Activated T-cell treated with anti-CD3 and anti-CD28 coated beads, Interleukin-2, amount 50 U/mL, for 24 hours (primary cell): ENCODE results near the gene WDR86.

Experiments used
- DNase-seq: peaks from one replicate; pipeline ENCODE4 v3.0.0-alpha.2; 2020
- H3K27ac Mint-ChIP-seq: 2 replicates; pipeline ENCODE4 v1.8.0; 2020; ENCODE audit warnings: mild to moderate bottlenecking, mixed read lengths
- H3K27me3 Mint-ChIP-seq: 2 replicates; pipeline ENCODE4 v1.8.0; 2020; ENCODE audit warnings: mixed read lengths
- H3K36me3 Mint-ChIP-seq: 2 replicates; pipeline ENCODE4 v1.8.0; 2020; ENCODE audit warnings: low read depth, mixed read lengths
- H3K4me1 Mint-ChIP-seq: 2 replicates; pipeline ENCODE4 v1.8.0; 2020; ENCODE audit warnings: low read depth, mixed read lengths
- H3K4me3 Mint-ChIP-seq: 2 replicates; pipeline ENCODE4 v1.8.0; 2020; ENCODE audit warnings: mild to moderate bottlenecking, moderate library complexity, mixed read lengths
- H3K9me3 Mint-ChIP-seq: 2 replicates; pipeline ENCODE4 v1.8.0; 2020; ENCODE audit warnings: mixed read lengths

The WDR86 gene

GRCh38 chr7:151409667-151410404 lies at the start of gene WDR86:
Gene WDR86, minus strand, starts transcription at chr7:151410038. Its CDS starts 449 bp downstream, at chr7:151409589.
- Mint-ChIP-seq H3K9me3 (no peaks in the 10 kb centered on the region), H3K4me1 (peaks cover 48% of the 10 kb centered on the region), H3K27me3 (peaks cover 35% of the 10 kb centered on the region), H3K36me3 (no peaks in the 10 kb centered on the region), H3K4me3 (peak within 1 kb of the TSS; percentile 61), H3K27ac (peak within 1 kb of the TSS; percentile 23)
- peak; percentile 52 for DNase-seq

- Mint-ChIP-seq H3K27me3 (no peaks in the 10 kb centered on the region), H3K4me1 (peaks cover 1% of the 10 kb centered on the region)
Measured at GRCh38 chr7:151457534-151457933, 47.7 kb upstream of the WDR86 start.

GRCh38 chr7:151456782-151457181 lies 46.9 kb upstream of the WDR86 start:
- no peak overlapping the region for H3K27ac Mint-ChIP-seq
- H3K36me3 Mint-ChIP-seq = no peaks in the 10 kb centered on the region
- no peak overlapping the region for H3K4me3 Mint-ChIP-seq
- H3K27me3 Mint-ChIP-seq = no peaks in the 10 kb centered on the region
- DNase-seq = peak; percentile 17
- peaks cover 3% of the 10 kb centered on the region for H3K9me3 Mint-ChIP-seq
- H3K4me1 Mint-ChIP-seq = peaks cover 1% of the 10 kb centered on the region

More at GRCh38 chr7:151457534-151457933, 47.7 kb upstream of the WDR86 start:
- DNase-seq = no peak
- Mint-ChIP-seq H3K4me3 (no peak overlapping the region), H3K36me3 (peaks cover 2% of the 10 kb centered on the region), H3K9me3 (peaks cover 11% of the 10 kb centered on the region), H3K27ac (no peak overlapping the region)

GRCh38 chr7:151456276-151456675 lies 46.4 kb upstream of the WDR86 start:
- Mint-ChIP-seq H3K36me3 (no peaks in the 10 kb centered on the region), H3K27ac (no peak overlapping the region), H3K4me1 (peaks cover 1% of the 10 kb centered on the region), H3K9me3 (peaks cover 2% of the 10 kb centered on the region), H3K27me3 (no peaks in the 10 kb centered on the region), H3K4me3 (no peak overlapping the region)
- DNase-seq = no peak

GRCh38 chr7:151455690-151456089 lies 45.9 kb upstream of the WDR86 start:
- no peak overlapping the region for H3K4me3 Mint-ChIP-seq
- no peak overlapping the region for H3K27ac Mint-ChIP-seq
- DNase-seq = no peak
- peaks cover 1% of the 10 kb centered on the region for H3K4me1 Mint-ChIP-seq
- no peaks in the 10 kb centered on the region for H3K27me3 Mint-ChIP-seq
- no peaks in the 10 kb centered on the region for H3K9me3 Mint-ChIP-seq
- H3K36me3 Mint-ChIP-seq = no peaks in the 10 kb centered on the region

- H3K4me3 Mint-ChIP-seq = no peak overlapping the region
- no peaks in the 10 kb centered on the region for H3K36me3 Mint-ChIP-seq
- H3K9me3 Mint-ChIP-seq = no peaks in the 10 kb centered on the region
- no peak overlapping the region for H3K27ac Mint-ChIP-seq
- H3K27me3 Mint-ChIP-seq = no peaks in the 10 kb centered on the region
- DNase-seq = peak; percentile 22
- H3K4me1 Mint-ChIP-seq = peaks cover 1% of the 10 kb centered on the region
Measured at GRCh38 chr7:151454932-151455530, 45.2 kb upstream of the WDR86 start.

- no peaks in the 10 kb centered on the region for H3K9me3 Mint-ChIP-seq
- H3K27ac Mint-ChIP-seq = no peak overlapping the region
Measured at GRCh38 chr7:151454305-151454704, 44.5 kb upstream of the WDR86 start.

GRCh38 chr7:151453326-151453791 lies 43.5 kb upstream of the WDR86 start:
- Mint-ChIP-seq H3K4me3 (no peak overlapping the region), H3K27me3 (no peaks in the 10 kb centered on the region), H3K9me3 (no peaks in the 10 kb centered on the region), H3K27ac (no peak overlapping the region), H3K4me1 (peaks cover 4% of the 10 kb centered on the region), H3K36me3 (no peaks in the 10 kb centered on the region)
- DNase-seq = peak; percentile 24

More at GRCh38 chr7:151454305-151454704, 44.5 kb upstream of the WDR86 start:
- H3K4me3 Mint-ChIP-seq = no peak overlapping the region
- H3K36me3 Mint-ChIP-seq = no peaks in the 10 kb centered on the region
- H3K27me3 Mint-ChIP-seq = no peaks in the 10 kb centered on the region
- peaks cover 4% of the 10 kb centered on the region for H3K4me1 Mint-ChIP-seq
- no peak for DNase-seq

- no peaks in the 10 kb centered on the region for H3K36me3 Mint-ChIP-seq
- H3K4me3 Mint-ChIP-seq = no peak overlapping the region
- peaks cover 6% of the 10 kb centered on the region for H3K4me1 Mint-ChIP-seq
- no peak overlapping the region for H3K27ac Mint-ChIP-seq
- no peak for DNase-seq
- H3K9me3 Mint-ChIP-seq = no peaks in the 10 kb centered on the region
- no peaks in the 10 kb centered on the region for H3K27me3 Mint-ChIP-seq
Measured at GRCh38 chr7:151452680-151453325, 43.0 kb upstream of the WDR86 start.

GRCh38 chr7:151451626-151452571 lies 42.1 kb upstream of the WDR86 start:
- peaks cover 5% of the 10 kb centered on the region for H3K4me1 Mint-ChIP-seq
- no peaks in the 10 kb centered on the region for H3K27me3 Mint-ChIP-seq
- no peak overlapping the region for H3K4me3 Mint-ChIP-seq
- H3K9me3 Mint-ChIP-seq = no peaks in the 10 kb centered on the region
- H3K36me3 Mint-ChIP-seq = no peaks in the 10 kb centered on the region
- no peak overlapping the region for H3K27ac Mint-ChIP-seq
- DNase-seq = peak; percentile 24

- Mint-ChIP-seq H3K4me3 (no peak overlapping the region), H3K27ac (no peak overlapping the region), H3K36me3 (no peaks in the 10 kb centered on the region)
Measured at GRCh38 chr7:151451156-151451555, 41.3 kb upstream of the WDR86 start.

GRCh38 chr7:151449990-151450389 lies 40.2 kb upstream of the WDR86 start:
- peaks cover 8% of the 10 kb centered on the region for H3K4me1 Mint-ChIP-seq
- no peaks in the 10 kb centered on the region for H3K27me3 Mint-ChIP-seq
- no peaks in the 10 kb centered on the region for H3K36me3 Mint-ChIP-seq
- no peak overlapping the region for H3K27ac Mint-ChIP-seq
- DNase-seq = peak; percentile 8
- no peak overlapping the region for H3K4me3 Mint-ChIP-seq
- no peaks in the 10 kb centered on the region for H3K9me3 Mint-ChIP-seq

More at GRCh38 chr7:151451156-151451555, 41.3 kb upstream of the WDR86 start:
- DNase-seq = peak; percentile 8
- peaks cover 5% of the 10 kb centered on the region for H3K4me1 Mint-ChIP-seq
- no peaks in the 10 kb centered on the region for H3K27me3 Mint-ChIP-seq
- no peaks in the 10 kb centered on the region for H3K9me3 Mint-ChIP-seq

- DNase-seq = peak; percentile 87
- H3K27ac Mint-ChIP-seq = no peak overlapping the region
Measured at GRCh38 chr7:151448261-151449252, 38.7 kb upstream of the WDR86 start.

More at GRCh38 chr7:151448261-151449252, 38.7 kb upstream of the WDR86 start:
- Mint-ChIP-seq H3K4me3 (peak overlapping the region; percentile 65), H3K4me1 (peaks cover 16% of the 10 kb centered on the region), H3K9me3 (no peaks in the 10 kb centered on the region), H3K36me3 (no peaks in the 10 kb centered on the region), H3K27me3 (no peaks in the 10 kb centered on the region)
